GM12878 (cell line): Measurements from ENCODE around the gene NDUFA11. TPM values are rescaled to one million over a fixed set of nuclear protein-coding genes. Genes with fewer than 3 reads are reported as not detected.

Experiments used
- ATAC-seq: fragments of 200-7000 bp; cut with Tn5 transposase; 3 replicates; pipeline ENCODE4 v1.9.1; 2020; ENCODE audit warnings: mild to moderate bottlenecking, moderate library complexity
- BruUV-seq: library from RNA; stranded (reverse); fragments of 400-500 nt; replicated peaks from 2 replicates; lab custom pipeline; 2021; lab: Mats Ljungman, UMichigan
- CTCF ChIA-PET: fragments of 300-600 bp; sonication (Branson Sonifier 250); formaldehyde crosslinking; extraction: SDS; loops from one replicate; lab custom pipeline; 2021; ENCODE audit warnings: inconsistent platforms; lab: Yijun Ruan, JAX
- POLR2A ChIA-PET: fragments of 350-600 bp; formaldehyde crosslinking; extraction: SDS; loops from one replicate; lab custom pipeline; 2021; ENCODE audit warnings: inconsistent platforms; lab: Charles Lee
- RAD21 ChIA-PET: fragments of 300-600 bp; sonication (Branson Sonifier 250); formaldehyde crosslinking; loops from one replicate; lab custom pipeline; 2023; ENCODE audit warnings: antibody characterized with exemption; ENCODE audit not compliant: unreplicated experiment; lab: Charles Lee
- SMC1A ChIA-PET: fragments of 300-600 bp; sonication (Branson Sonifier 250); formaldehyde crosslinking; loops from one replicate; lab custom pipeline; 2023; ENCODE audit not compliant: unreplicated experiment, uncharacterized antibody; lab: Charles Lee
- DNase-seq: peaks from one replicate; pipeline ENCODE4 v3.0.0-alpha.2; 2011; ENCODE audit warnings: low read depth, low spot score
- FAIRE-seq: peaks from 3 replicates; lab custom pipeline; 2011; peaks lifted over from hg19 to GRCh38; lab: Jason Lieb, UNC
- H2AFZ ChIP-seq: 2 replicates; pipeline ENCODE4 v1.6.0; 2011; ENCODE audit warnings: low read depth, low read length, control low read depth; ENCODE audit not compliant: control insufficient read depth
- H3K27ac ChIP-seq: 2 replicates; pipeline ENCODE4 v1.5.1; 2011; ENCODE audit warnings: control low read depth; ENCODE audit not compliant: control insufficient read depth, insufficient read depth
- H3K27me3 ChIP-seq, 2 experiments: replicated peaks in 1 of 2; 2 replicates each; pipeline versions ENCODE4 v1.6.0 to v1.6.1; 2011; ENCODE audit warnings: low read length in 1 of 2; ENCODE audit not compliant: control insufficient read depth in 2 of 2, insufficient read depth in 2 of 2
- H3K36me3 ChIP-seq, 2 experiments: 2 replicates each; pipeline ENCODE4 v1.5.1; 2011; ENCODE audit warnings: low read length in 1 of 2; ENCODE audit not compliant: control insufficient read depth in 2 of 2, insufficient read depth in 2 of 2
- H3K4me1 ChIP-seq: 2 replicates; pipeline ENCODE4 v1.6.1; 2011; ENCODE audit warnings: mild to moderate bottlenecking, low read length, moderate library complexity, mixed read lengths; ENCODE audit not compliant: control insufficient read depth, insufficient read depth
- H3K4me2 ChIP-seq: 2 replicates; pipeline ENCODE4 v1.6.0; 2011; ENCODE audit warnings: control low read depth; ENCODE audit not compliant: control insufficient read depth, insufficient read depth
- H3K4me3 ChIP-seq: fragments of 200-600 bp; sonication (generic); 2 replicates; pipeline ENCODE4 v1.5.1; 2016
- H3K79me2 ChIP-seq: 2 replicates; pipeline ENCODE4 v1.6.0; 2011; ENCODE audit warnings: low read length; ENCODE audit not compliant: control insufficient read depth, insufficient read depth
- H3K9ac ChIP-seq: 2 replicates; pipeline ENCODE4 v1.8.0; 2011; ENCODE audit warnings: low read length, control low read depth, mixed read lengths; ENCODE audit not compliant: control insufficient read depth, insufficient read depth
- H3K9me3 ChIP-seq: replicated peaks from 3 replicates; pipeline ENCODE4 v1.5.1; 2011; ENCODE audit warnings: mild to moderate bottlenecking, low read length; ENCODE audit not compliant: control insufficient read depth, insufficient read depth
- H4K20me1 ChIP-seq: 2 replicates; pipeline ENCODE4 v1.6.0; 2011; ENCODE audit not compliant: control insufficient read depth, insufficient read depth
- EGR1 ChIP-seq, 2 experiments: IDR thresholded peaks; 1 replicate in 1 of 2; 2 replicates in 1 of 2; pipeline ENCODE4 v1.6.1; 2011 to 2012; ENCODE audit warnings: low read depth in 2 of 2, low read length in 2 of 2, borderline replicate concordance in 1 of 2, mild to moderate bottlenecking in 1 of 2, moderate library complexity in 1 of 2
- HDGF ChIP-seq: fragments of 450-650 bp; IDR thresholded peaks from 2 replicates; pipeline ENCODE4 v1.6.1; 2016; ENCODE audit warnings: antibody characterized with exemption
- JUND ChIP-seq: IDR thresholded peaks from 2 replicates; pipeline ENCODE4 v1.6.1; 2012; ENCODE audit warnings: low read depth, mild to moderate bottlenecking, low read length, improper control_type of control experiment, moderate library complexity
- MTA2 ChIP-seq: fragments of 450-650 bp; IDR thresholded peaks from 2 replicates; pipeline ENCODE4 v1.6.1; 2016; ENCODE audit warnings: low read depth, mild to moderate bottlenecking, moderate library complexity
- MYC ChIP-seq: IDR thresholded peaks from 2 replicates; pipeline ENCODE4 v1.6.1; 2011; ENCODE audit warnings: mild to moderate bottlenecking, low read length, moderate library complexity, inconsistent platforms; ENCODE audit not compliant: insufficient read depth, insufficient replicate concordance, insufficient read length, severe bottlenecking
- POLR2AphosphoS5 ChIP-seq: IDR thresholded peaks from 2 replicates; pipeline ENCODE4 v1.6.1; 2011; ENCODE audit warnings: mild to moderate bottlenecking, low read length, inconsistent platforms
- RCOR1 ChIP-seq: conservative IDR thresholded peaks from 2 replicates; pipeline ENCODE4 v1.6.1; 2012; ENCODE audit warnings: low read depth, low read length, improper control_type of control experiment
- SUZ12 ChIP-seq: fragments of 200-600 bp; sonication (generic); IDR thresholded peaks from one replicate; pipeline ENCODE4 v1.6.1; 2018; ENCODE audit warnings: antibody characterized with exemption, mild to moderate bottlenecking; ENCODE audit not compliant: unreplicated experiment
- ZBTB4 ChIP-seq: fragments of 450-650 bp; formaldehyde crosslinking; IDR thresholded peaks from 2 replicates; pipeline ENCODE4 v1.4.0; 2022; ENCODE audit warnings: mild to moderate bottlenecking, moderate library complexity
- ZNF24 ChIP-seq: fragments of 450-650 bp; IDR thresholded peaks from 2 replicates; pipeline ENCODE4 v1.6.1; 2017; ENCODE audit warnings: antibody characterized with exemption, mild to moderate bottlenecking
- ZZZ3 ChIP-seq: IDR thresholded peaks from 2 replicates; pipeline ENCODE4 v1.6.1; 2011; ENCODE audit warnings: low read depth; ENCODE audit not compliant: control insufficient read depth, insufficient read length
- WGBS: methylation state at CpG from one replicate; pipeline ENCODE4 v1.1.6; 2016; ENCODE audit warnings: low lambda C conversion rate; ENCODE audit not compliant: insufficient replicate concordance, insufficient coverage; ENCODE audit errors: missing lambda C conversion rate; 5-methylcytosine and 5-hydroxymethylcytosine counted together
- in situ Hi-C: fragments of 300-500 bp; cut with MboI; formaldehyde crosslinking; loops from 9 replicates; pipeline ENCODE4 v1.14.3; 2018; ENCODE audit warnings: mixed read lengths
- intact Hi-C: fragments of 100-400 bp; cut with micrococcal nuclease; formaldehyde crosslinking; loops from one replicate; pipeline ENCODE4 v1.14.2; 2022; ENCODE audit not compliant: unreplicated experiment
- polyA plus RNA-seq, 11 experiments: library from polyadenylated mRNA; depleted of rRNA in 4 of 11; unstranded in 6 of 11; stranded (reverse) in 5 of 11; fragments of >200 nt; fragmentation: Nextera tagmentation in 4 of 11; fragmentation: Illumina TruSeq in 1 of 11; extraction: Ambion mirVana in 4 of 11; extraction: Trizol in 1 of 11; gene quantifications; 1 replicate in 1 of 11; 2 replicates in 10 of 11; pipeline versions ENCODE4 v1.2.1 to v1.2.3, GENCODE V29; 2011 to 2016; ENCODE audit warnings: inconsistent platforms in 2 of 11, missing spikeins in 2 of 11, low read depth in 1 of 11
- total RNA-seq, 4 experiments: library from RNA; depleted of rRNA in 3 of 4; stranded (reverse); fragments of >200 nt in 3 of 4; fragmentation: Illumina TruSeq in 1 of 4; extraction: Trizol in 1 of 4; gene quantifications; 2 replicates each; pipeline versions ENCODE4 v1.2.1 to v1.2.3, GENCODE V29; 2013 to 2021
- TF ChIP-seq, protein P1 (sequence below): IDR thresholded peaks from 2 replicates; pipeline ENCODE4 v1.6.1; 2011; ENCODE audit warnings: borderline replicate concordance, low read depth, mild to moderate bottlenecking, moderate library complexity, mixed read lengths, low read length; ENCODE audit not compliant: insufficient read depth; ENCODE audit errors: extremely low read length
- TF ChIP-seq, protein P2 (sequence below): fragments of 450-650 bp; IDR thresholded peaks from 2 replicates; pipeline ENCODE4 v1.6.1; 2017; ENCODE audit warnings: mild to moderate bottlenecking, moderate library complexity

The NDUFA11 gene
- total and polyA plus RNA-seq, 10 of the 15 experiments (the other 5 are each of a cell fraction or from before 2014, with no cell fraction given), result 108 to 600 (median 289) TPM

GRCh38 chr19:5881543-5882299 is 21.9 kb downstream of the NDUFA11 start:
- ATAC-seq, result no peak
- RAD21 ChIA-PET, result no interaction called here
- TF ChIP-seq MYC, result no peak
- TF ChIP-seq POLR2AphosphoS5, result no peak
- no peak for TF ChIP-seq ZNF24
- TF ChIP-seq MTA2, result no peak
- no peak for TF ChIP-seq ZBTB4 (CRISPR knock-in tag)
- TF ChIP-seq JUND, result no peak
- TF ChIP-seq, protein P1, sequence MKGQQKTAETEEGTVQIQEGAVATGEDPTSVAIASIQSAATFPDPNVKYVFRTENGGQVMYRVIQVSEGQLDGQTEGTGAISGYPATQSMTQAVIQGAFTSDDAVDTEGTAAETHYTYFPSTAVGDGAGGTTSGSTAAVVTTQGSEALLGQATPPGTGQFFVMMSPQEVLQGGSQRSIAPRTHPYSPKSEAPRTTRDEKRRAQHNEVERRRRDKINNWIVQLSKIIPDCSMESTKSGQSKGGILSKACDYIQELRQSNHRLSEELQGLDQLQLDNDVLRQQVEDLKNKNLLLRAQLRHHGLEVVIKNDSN, result no peak
- no peak for TF ChIP-seq HDGF
- no peak for TF ChIP-seq EGR1 (IDR thresholded peaks at IDR 0.05; ENCODE audit: borderline replicate concordance in 1 of 2, low read depth in 2 of 2, low read length in 2 of 2)
- TF ChIP-seq ZZZ3, result no peak
- no peak for TF ChIP-seq RCOR1
- TF ChIP-seq SUZ12, result no peak
- TF ChIP-seq, protein P2, sequence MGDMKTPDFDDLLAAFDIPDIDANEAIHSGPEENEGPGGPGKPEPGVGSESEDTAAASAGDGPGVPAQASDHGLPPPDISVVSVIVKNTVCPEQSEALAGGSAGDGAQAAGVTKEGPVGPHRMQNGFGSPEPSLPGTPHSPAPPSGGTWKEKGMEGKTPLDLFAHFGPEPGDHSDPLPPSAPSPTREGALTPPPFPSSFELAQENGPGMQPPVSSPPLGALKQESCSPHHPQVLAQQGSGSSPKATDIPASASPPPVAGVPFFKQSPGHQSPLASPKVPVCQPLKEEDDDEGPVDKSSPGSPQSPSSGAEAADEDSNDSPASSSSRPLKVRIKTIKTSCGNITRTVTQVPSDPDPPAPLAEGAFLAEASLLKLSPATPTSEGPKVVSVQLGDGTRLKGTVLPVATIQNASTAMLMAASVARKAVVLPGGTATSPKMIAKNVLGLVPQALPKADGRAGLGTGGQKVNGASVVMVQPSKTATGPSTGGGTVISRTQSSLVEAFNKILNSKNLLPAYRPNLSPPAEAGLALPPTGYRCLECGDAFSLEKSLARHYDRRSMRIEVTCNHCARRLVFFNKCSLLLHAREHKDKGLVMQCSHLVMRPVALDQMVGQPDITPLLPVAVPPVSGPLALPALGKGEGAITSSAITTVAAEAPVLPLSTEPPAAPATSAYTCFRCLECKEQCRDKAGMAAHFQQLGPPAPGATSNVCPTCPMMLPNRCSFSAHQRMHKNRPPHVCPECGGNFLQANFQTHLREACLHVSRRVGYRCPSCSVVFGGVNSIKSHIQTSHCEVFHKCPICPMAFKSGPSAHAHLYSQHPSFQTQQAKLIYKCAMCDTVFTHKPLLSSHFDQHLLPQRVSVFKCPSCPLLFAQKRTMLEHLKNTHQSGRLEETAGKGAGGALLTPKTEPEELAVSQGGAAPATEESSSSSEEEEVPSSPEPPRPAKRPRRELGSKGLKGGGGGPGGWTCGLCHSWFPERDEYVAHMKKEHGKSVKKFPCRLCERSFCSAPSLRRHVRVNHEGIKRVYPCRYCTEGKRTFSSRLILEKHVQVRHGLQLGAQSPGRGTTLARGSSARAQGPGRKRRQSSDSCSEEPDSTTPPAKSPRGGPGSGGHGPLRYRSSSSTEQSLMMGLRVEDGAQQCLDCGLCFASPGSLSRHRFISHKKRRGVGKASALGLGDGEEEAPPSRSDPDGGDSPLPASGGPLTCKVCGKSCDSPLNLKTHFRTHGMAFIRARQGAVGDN, result no peak
- TF ChIP-seq, all 136 proteins: peak for 0
- Histone ChIP-seq H3K27ac (no peak overlapping the region), H3K4me2 (no peak overlapping the region), H3K36me3 (no peaks in the 10 kb centered on the region), H2AFZ (no peak overlapping the region), H3K4me3 (no peak overlapping the region), H3K9ac (no peak overlapping the region), H3K4me1 (no peaks in the 10 kb centered on the region), H3K27me3 (no peaks in the 10 kb centered on the region), H3K79me2 (no peaks in the 10 kb centered on the region), H4K20me1 (no peaks in the 10 kb centered on the region), H3K9me3 (no peaks in the 10 kb centered on the region)
- SMC1A ChIA-PET, result no interaction called here
- WGBS, result 51% methylated on average over 19 of the region's 19 CpGs
- DNase-seq (no peak), FAIRE-seq (no peak)
- no TSS peak for BruUV-seq
- CTCF ChIA-PET, result no interaction called here
- intact Hi-C loops, result no loop called here
- POLR2A ChIA-PET, result no interaction called here
- in situ Hi-C loops, result no loop called here
